Measurements from ENCODE around the gene FAM53A. TPM values are rescaled to one million over a fixed set of nuclear protein-coding genes. Genes with fewer than 3 reads are reported as not detected.

Gene FAM53A
- total and polyA plus RNA-seq, 2 donors (not counting 1 experiment from before 2014, with no cell fraction given): 0.65 to 0.99 TPM

DNA sequence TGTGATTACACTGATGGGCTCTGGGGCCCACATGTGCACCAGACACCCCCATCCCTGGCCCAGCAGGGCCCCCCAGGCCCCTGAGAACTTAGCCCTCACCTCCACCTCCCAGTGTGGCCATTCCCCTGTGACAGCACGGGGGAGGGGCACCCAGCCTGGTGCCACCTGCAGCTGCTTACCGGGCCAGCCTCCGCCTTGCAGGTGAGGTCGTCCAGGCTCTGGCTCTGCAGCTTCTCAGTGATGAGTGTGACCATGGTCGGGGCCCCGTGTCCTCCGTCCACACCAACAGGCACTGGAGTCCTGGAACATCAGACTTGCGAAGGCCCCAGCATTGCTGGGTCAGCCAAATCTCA, 15.6 kb downstream of the FAM53A start:
- DNase-seq (ENCODE audit: low read depth in 2 of 2): no peak

GRCh38 chr4:1667273-1667672, 16.8 kb downstream of the FAM53A start:
- no peaks in the 10 kb centered on the region for H3K4me1 ChIP-seq (ENCODE audit: control insufficient read depth, extremely low read depth, insufficient read depth, low read length)
- no peak for DNase-seq (ENCODE audit: low read depth in 2 of 2)
- H4K20me1 ChIP-seq (ENCODE audit: control insufficient read depth, extremely low read depth, insufficient read depth, low read length): no peaks in the 10 kb centered on the region
- H3K9me3 ChIP-seq (ENCODE audit: control insufficient read depth, insufficient read depth, low read depth, low read length): no peaks in the 10 kb centered on the region
- no peak overlapping the region for H3K4me2 ChIP-seq (ENCODE audit: extremely low read depth, insufficient read depth, low read length)
- H3K36me3 ChIP-seq (ENCODE audit: control insufficient read depth, insufficient read depth, low read length): no peaks in the 10 kb centered on the region
- H3K9ac ChIP-seq (ENCODE audit: insufficient read depth, low read length): no peak overlapping the region
- H3K4me3 ChIP-seq (replicated peaks in 1 of 4; ENCODE audit: control extremely low read depth in 1 of 4, insufficient read depth in 1 of 4, low read depth in 3 of 4, low read length in 4 of 4): no peak overlapping the region
- no peaks in the 10 kb centered on the region for H3K79me2 ChIP-seq (ENCODE audit: control insufficient read depth, insufficient read depth, low read length)
- no peak overlapping the region for H3K27ac ChIP-seq (ENCODE audit: insufficient read depth, low read length)
- TF ChIP-seq CTCF (conservative IDR thresholded peaks at IDR 0.05 in 1 of 2, IDR thresholded peaks at IDR 0.05 in 1 of 2; ENCODE audit: low read depth in 1 of 2, low read length in 2 of 2): no peak
- TF ChIP-seq EZH2 (IDR thresholded peaks at IDR 0.05; ENCODE audit: low read length, missing control alignments): no peak
- no peak overlapping the region for H2AFZ ChIP-seq (ENCODE audit: low read length)
- no peaks in the 10 kb centered on the region for H3K27me3 ChIP-seq (ENCODE audit: control insufficient read depth, insufficient read depth, low read length)

More for the DNA sequence above, 15.6 kb downstream of the FAM53A start:
- Histone ChIP-seq H3K9me3 (ENCODE audit: control insufficient read depth, insufficient read depth, low read depth, low read length) (no peaks in the 10 kb centered on the region), H3K4me2 (ENCODE audit: extremely low read depth, insufficient read depth, low read length) (no peak overlapping the region), H3K27ac (ENCODE audit: insufficient read depth, low read length) (no peak overlapping the region), H3K79me2 (ENCODE audit: control insufficient read depth, insufficient read depth, low read length) (no peaks in the 10 kb centered on the region), H3K4me1 (ENCODE audit: control insufficient read depth, extremely low read depth, insufficient read depth, low read length) (no peaks in the 10 kb centered on the region), H3K4me3 (replicated peaks in 1 of 4; ENCODE audit: control extremely low read depth in 1 of 4, insufficient read depth in 1 of 4, low read depth in 3 of 4, low read length in 4 of 4) (no peak overlapping the region), H3K27me3 (ENCODE audit: control insufficient read depth, insufficient read depth, low read length) (no peaks in the 10 kb centered on the region), H2AFZ (ENCODE audit: low read length) (no peak overlapping the region), H3K36me3 (ENCODE audit: control insufficient read depth, insufficient read depth, low read length) (no peaks in the 10 kb centered on the region), H3K9ac (ENCODE audit: insufficient read depth, low read length) (no peak overlapping the region), H4K20me1 (ENCODE audit: control insufficient read depth, extremely low read depth, insufficient read depth, low read length) (no peaks in the 10 kb centered on the region)
- no peak for TF ChIP-seq EZH2 (IDR thresholded peaks at IDR 0.05; ENCODE audit: low read length, missing control alignments)
- no peak for TF ChIP-seq CTCF (conservative IDR thresholded peaks at IDR 0.05 in 1 of 2, IDR thresholded peaks at IDR 0.05 in 1 of 2; ENCODE audit: low read depth in 1 of 2, low read length in 2 of 2)

DNA sequence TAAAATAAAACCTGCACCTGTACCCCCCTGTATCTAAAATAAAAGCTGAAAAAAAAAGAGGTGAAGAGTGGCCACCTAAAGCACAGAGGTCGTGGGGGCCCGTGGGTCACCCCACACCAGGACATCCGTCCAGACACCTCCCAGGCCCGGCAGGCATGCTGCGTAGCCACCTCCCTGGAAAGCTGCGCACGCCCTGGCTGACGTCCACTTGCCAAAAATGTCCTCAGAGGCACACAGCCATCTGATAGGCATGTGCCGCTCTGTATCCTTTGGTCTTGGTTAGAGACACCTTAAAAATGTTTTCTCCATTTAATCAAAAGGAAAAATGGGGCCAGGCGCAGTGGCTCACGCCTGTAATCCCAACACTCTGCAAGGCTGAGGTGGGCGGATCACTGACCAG, 17.7 kb downstream of the FAM53A start:
- H3K9ac ChIP-seq (ENCODE audit: insufficient read depth, low read length): no peak overlapping the region
- TF ChIP-seq CTCF (conservative IDR thresholded peaks at IDR 0.05 in 1 of 2, IDR thresholded peaks at IDR 0.05 in 1 of 2; ENCODE audit: low read depth in 1 of 2, low read length in 2 of 2) (no peak), EZH2 (IDR thresholded peaks at IDR 0.05; ENCODE audit: low read length, missing control alignments) (no peak)
- H3K9me3 ChIP-seq (ENCODE audit: control insufficient read depth, insufficient read depth, low read depth, low read length): no peaks in the 10 kb centered on the region
- H3K4me1 ChIP-seq (ENCODE audit: control insufficient read depth, extremely low read depth, insufficient read depth, low read length): no peaks in the 10 kb centered on the region
- H3K27ac ChIP-seq (ENCODE audit: insufficient read depth, low read length): no peak overlapping the region
- H3K36me3 ChIP-seq (ENCODE audit: control insufficient read depth, insufficient read depth, low read length): no peaks in the 10 kb centered on the region
- H3K79me2 ChIP-seq (ENCODE audit: control insufficient read depth, insufficient read depth, low read length): no peaks in the 10 kb centered on the region
- H3K4me3 ChIP-seq (replicated peaks in 1 of 4; ENCODE audit: control extremely low read depth in 1 of 4, insufficient read depth in 1 of 4, low read depth in 3 of 4, low read length in 4 of 4): no peak overlapping the region
- no peak for DNase-seq (ENCODE audit: low read depth in 2 of 2)
- no peaks in the 10 kb centered on the region for H4K20me1 ChIP-seq (ENCODE audit: control insufficient read depth, extremely low read depth, insufficient read depth, low read length)
- H3K27me3 ChIP-seq (ENCODE audit: control insufficient read depth, insufficient read depth, low read length): no peaks in the 10 kb centered on the region
- H2AFZ ChIP-seq (ENCODE audit: low read length): no peak overlapping the region
- H3K4me2 ChIP-seq (ENCODE audit: extremely low read depth, insufficient read depth, low read length): no peak overlapping the region

All from fibroblast of lung (primary cell).